Spleen (tissue), 11 donors: ENCODE results near the gene TBC1D8. TPM values are rescaled to one million over a fixed set of nuclear protein-coding genes. Genes with fewer than 3 reads are reported as not detected.

ENCODE experiments used
- DNase-seq: peaks from one replicate; pipeline ENCODE4 v3.0.0-alpha.2; 2020
- H3K27ac ChIP-seq, 8 donors: fragments of 200-600 bp; sonication (generic) in 7 of 8; 1 replicate in 4 of 8; 2 replicates in 4 of 8; pipeline versions ENCODE4 v1.5.0 to v1.8.0; 2016 to 2021; ENCODE audit warnings: inconsistent platforms in 4 of 8, mild to moderate bottlenecking in 4 of 8, moderate library complexity in 1 of 8
- H3K27me3 ChIP-seq, 7 donors: fragments of 200-600 bp; sonication (generic) in 6 of 7; replicated peaks in 1 of 7; 1 replicate in 4 of 7; 2 replicates in 3 of 7; pipeline versions ENCODE4 v1.5.0 to v1.8.0; 2016 to 2021; ENCODE audit warnings: inconsistent platforms in 3 of 7, mild to moderate bottlenecking in 1 of 7
- H3K36me3 ChIP-seq, 6 donors: fragments of 200-600 bp; sonication (generic) in 5 of 6; 1 replicate in 4 of 6; 2 replicates in 2 of 6; pipeline versions ENCODE4 v1.5.0 to v1.8.0; 2016 to 2021; ENCODE audit warnings: inconsistent platforms in 2 of 6
- H3K4me1 ChIP-seq, 6 donors: fragments of 200-600 bp; sonication (generic) in 5 of 6; 1 replicate in 3 of 6; 2 replicates in 3 of 6; pipeline versions ENCODE4 v1.5.0 to v1.8.0; 2016 to 2021; ENCODE audit warnings: inconsistent platforms in 3 of 6
- H3K4me3 ChIP-seq, 8 donors: fragments of 200-600 bp; sonication (generic) in 7 of 8; 1 replicate in 4 of 8; 2 replicates in 4 of 8; pipeline versions ENCODE4 v1.5.0 to v1.8.0; 2016 to 2021; ENCODE audit warnings: inconsistent platforms in 4 of 8, mild to moderate bottlenecking in 4 of 8, moderate library complexity in 2 of 8
- H3K9me3 ChIP-seq, 8 donors: fragments of 200-600 bp; sonication (generic) in 7 of 8; 1 replicate in 4 of 8; 2 replicates in 4 of 8; pipeline versions ENCODE4 v1.5.0 to v1.8.0; 2016 to 2021; ENCODE audit warnings: inconsistent platforms in 4 of 8
- POLR2A ChIP-seq, 3 donors: fragments of 450-650 bp; IDR thresholded peaks; one replicate each; pipeline ENCODE4 v1.5.1; 2017; ENCODE audit warnings: antibody characterized with exemption in 3 of 3, mild to moderate bottlenecking in 1 of 3
- POLR2AphosphoS5 ChIP-seq, 3 donors: sonication (generic); formaldehyde crosslinking; IDR thresholded peaks; one replicate each; pipeline ENCODE4 v1.5.1; 2017; ENCODE audit warnings: antibody characterized with exemption in 3 of 3
- WGBS, 5 donors: extraction: QIAGEN DNeasy Blood & Tissue Kit in 3 of 5; methylation state at CpG; one replicate each; pipeline versions ENCODE4 v1.1.5 to v1.1.7; 2013 to 2018; 5-methylcytosine and 5-hydroxymethylcytosine counted together
- intact Hi-C: fragments of 100-400 bp; cut with DNase I; formaldehyde crosslinking; loops from one replicate; pipeline ENCODE4 v1.15.0; 2023; ENCODE audit warnings: low total_unique reads
- polyA plus RNA-seq, 3 donors: library from polyadenylated mRNA; stranded (reverse); fragments of 200-250 nt; gene quantifications; one replicate each; pipeline ENCODE4 v1.2.1, GENCODE V29; 2013
- total RNA-seq, 7 donors: library from RNA; depleted of rRNA in 3 of 7; stranded (reverse); fragments of >200 nt in 3 of 7; fragmentation: NEBNext Ultra II Directional in 4 of 7; extraction: Animal tissue kit (Norgen Biotek cat#: 25700) in 4 of 7; gene quantifications; one replicate each; pipeline versions ENCODE4 v1.1.0 to v1.2.1, GENCODE V29; 2016 to 2021
- TF ChIP-seq, protein P1 (sequence below), 11 experiments: fragments of 200-600 bp in 7 of 11; fragments of 450-650 bp in 4 of 11; sonication (generic) in 4 of 11; IDR thresholded peaks in 8 of 11; conservative IDR thresholded peaks in 3 of 11; 1 replicate in 7 of 11; 2 replicates in 4 of 11; pipeline versions ENCODE4 v1.4.0 to v1.8.0; 2016 to 2021; ENCODE audit warnings: antibody characterized with exemption in 11 of 11, inconsistent platforms in 4 of 11, mild to moderate bottlenecking in 1 of 11
- donor health status: healthy with polysubstance abuse.
- donor health status: DM: no; HTN: no; CAD: no; lungs with moderate emphysema.
- donor health status: DM: no; HTN: no; CAD: no.
- donor health status: Bipolar disorder and iron deficiency.
- donor health status: healthy.
- donor health status: DM: no; HTN: no; CAD: no.
- donor health status: DM: yes; HTN: yes; CAD: no.

The TBC1D8 gene
- total and polyA plus RNA-seq, 10 donors, result 7.2 to 104 (median 40.5) TPM

DNA sequence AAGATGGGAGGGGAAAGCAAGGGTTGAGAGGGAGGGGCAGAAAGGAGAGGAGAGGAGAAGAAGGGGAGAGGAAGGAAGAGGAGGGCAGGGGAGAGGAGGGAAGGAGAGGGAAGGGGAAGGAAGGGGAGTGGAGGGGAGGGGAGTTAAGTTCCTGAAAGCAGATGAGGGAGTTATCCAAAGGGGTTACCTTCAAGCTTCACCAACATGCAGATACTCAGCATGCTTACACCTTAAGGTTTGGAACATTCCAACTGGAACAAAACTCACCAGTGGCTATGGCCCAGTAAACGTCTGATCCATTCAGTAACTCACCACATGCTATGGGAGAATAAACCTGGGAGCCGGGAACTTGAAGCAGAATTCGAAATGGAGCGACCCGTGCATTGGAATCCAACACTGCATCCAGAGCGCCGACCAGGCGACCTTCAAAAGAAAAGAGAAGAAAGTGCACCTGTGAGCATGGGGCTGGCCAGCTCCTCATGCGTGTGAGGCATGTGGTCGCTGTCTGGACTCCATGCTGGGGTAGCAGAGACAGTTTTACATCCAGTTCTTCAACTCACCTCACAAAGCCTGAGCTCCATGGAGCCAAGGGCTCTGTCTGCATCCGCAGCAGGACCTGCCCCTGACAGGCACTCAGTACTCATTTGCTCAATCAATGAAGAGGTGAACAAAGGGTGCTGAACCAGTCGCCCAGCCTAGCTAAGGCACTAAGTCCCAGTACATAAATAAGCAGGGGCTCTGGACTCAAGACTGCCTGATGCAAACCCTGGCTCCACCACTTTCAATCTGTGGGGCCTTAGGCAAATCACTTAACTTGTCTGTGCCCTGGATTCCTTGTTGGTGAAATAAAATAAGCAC is 61.0 kb downstream of the TBC1D8 start:
- H3K27me3 ChIP-seq, result no peaks in the 10 kb centered on the region
- no peak overlapping the region for H3K27ac ChIP-seq
- no peak overlapping the region for H3K4me3 ChIP-seq
- peaks cover 0 to 10% (median 5%) of the 10 kb centered on the region in 6 donors for H3K4me1 ChIP-seq
- TF ChIP-seq, protein P1, sequence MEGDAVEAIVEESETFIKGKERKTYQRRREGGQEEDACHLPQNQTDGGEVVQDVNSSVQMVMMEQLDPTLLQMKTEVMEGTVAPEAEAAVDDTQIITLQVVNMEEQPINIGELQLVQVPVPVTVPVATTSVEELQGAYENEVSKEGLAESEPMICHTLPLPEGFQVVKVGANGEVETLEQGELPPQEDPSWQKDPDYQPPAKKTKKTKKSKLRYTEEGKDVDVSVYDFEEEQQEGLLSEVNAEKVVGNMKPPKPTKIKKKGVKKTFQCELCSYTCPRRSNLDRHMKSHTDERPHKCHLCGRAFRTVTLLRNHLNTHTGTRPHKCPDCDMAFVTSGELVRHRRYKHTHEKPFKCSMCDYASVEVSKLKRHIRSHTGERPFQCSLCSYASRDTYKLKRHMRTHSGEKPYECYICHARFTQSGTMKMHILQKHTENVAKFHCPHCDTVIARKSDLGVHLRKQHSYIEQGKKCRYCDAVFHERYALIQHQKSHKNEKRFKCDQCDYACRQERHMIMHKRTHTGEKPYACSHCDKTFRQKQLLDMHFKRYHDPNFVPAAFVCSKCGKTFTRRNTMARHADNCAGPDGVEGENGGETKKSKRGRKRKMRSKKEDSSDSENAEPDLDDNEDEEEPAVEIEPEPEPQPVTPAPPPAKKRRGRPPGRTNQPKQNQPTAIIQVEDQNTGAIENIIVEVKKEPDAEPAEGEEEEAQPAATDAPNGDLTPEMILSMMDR (IDR thresholded peaks at IDR 0.05 in 8 of 11, conservative IDR thresholded peaks at IDR 0.05 in 3 of 11), result no peak
- TF ChIP-seq POLR2A (IDR thresholded peaks at IDR 0.05) (no peak), POLR2AphosphoS5 (IDR thresholded peaks at IDR 0.05) (no peak)
- WGBS, 5 donors, result 77 to 91% (median 86%) methylated on average over 12 of the region's 12 CpGs
- H3K36me3 ChIP-seq, result peaks cover 0 to 21% (median 0%) of the 10 kb centered on the region in 6 donors
- no peak for DNase-seq
- no peaks in the 10 kb centered on the region for H3K9me3 ChIP-seq
- intact Hi-C loops, result no loop called here

DNA sequence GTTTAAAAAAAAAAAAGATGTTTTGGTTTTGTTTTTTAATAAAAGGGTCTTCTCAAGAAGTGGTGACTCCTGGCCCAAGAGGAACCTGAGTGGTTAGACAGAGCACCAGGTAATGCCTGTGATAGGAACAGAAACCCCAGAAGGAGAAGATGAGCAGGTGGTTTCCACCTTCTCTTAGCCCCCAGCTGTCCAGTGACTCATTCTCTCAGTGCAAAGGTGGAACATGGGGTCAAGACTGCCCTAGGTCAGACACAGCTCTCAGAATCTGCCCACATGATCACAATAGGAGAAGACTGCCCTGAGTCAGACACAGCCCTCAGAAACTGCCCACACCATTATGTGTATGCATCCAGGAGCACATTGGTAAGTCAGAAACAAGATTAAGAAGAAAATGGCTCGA is 61.8 kb downstream of the TBC1D8 start:
- intact Hi-C loops, result no loop called here
- DNase-seq, result no peak

DNA sequence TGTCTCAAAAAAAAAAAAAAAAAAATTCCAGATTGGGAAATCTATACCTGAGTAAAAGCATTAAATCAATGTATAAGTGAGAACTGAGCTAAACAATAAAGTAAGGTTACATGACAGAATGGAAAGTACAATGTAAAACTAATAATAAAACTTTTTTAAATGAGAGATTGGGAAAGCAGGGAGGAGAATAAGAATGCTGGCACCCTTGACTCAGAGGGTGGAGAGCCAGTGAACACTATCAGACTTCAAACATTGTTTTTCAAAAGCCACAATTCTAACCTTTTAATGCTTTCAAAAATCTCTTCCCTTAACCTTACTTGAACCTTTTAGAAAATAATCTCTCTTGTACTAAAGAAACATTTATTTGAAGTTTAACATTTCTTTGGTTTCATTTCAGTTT is 63.5 kb downstream of the TBC1D8 start:
- intact Hi-C loops, result no loop called here
- no peaks in the 10 kb centered on the region for H3K27me3 ChIP-seq
- H3K9me3 ChIP-seq, result no peaks in the 10 kb centered on the region
- no peak for DNase-seq
- no peak overlapping the region for H3K27ac ChIP-seq
- TF ChIP-seq POLR2A (IDR thresholded peaks at IDR 0.05), result no peak
- TF ChIP-seq, protein P1 (IDR thresholded peaks at IDR 0.05 in 8 of 11, conservative IDR thresholded peaks at IDR 0.05 in 3 of 11), result no peak
- no peak for TF ChIP-seq POLR2AphosphoS5 (IDR thresholded peaks at IDR 0.05)
- H3K36me3 ChIP-seq, result peaks cover 0 to 38% (median 0%) of the 10 kb centered on the region in 6 donors
- H3K4me1 ChIP-seq, result peaks cover 0 to 10% (median 5%) of the 10 kb centered on the region in 6 donors
- no peak overlapping the region for H3K4me3 ChIP-seq

More for the DNA sequence above, 61.8 kb downstream of the TBC1D8 start:
- Histone ChIP-seq H3K27me3 (no peaks in the 10 kb centered on the region), H3K4me1 (peaks cover 0 to 10% (median 5%) of the 10 kb centered on the region in 6 donors), H3K9me3 (no peaks in the 10 kb centered on the region), H3K4me3 (no peak overlapping the region), H3K36me3 (peaks cover 0 to 29% (median 0%) of the 10 kb centered on the region in 6 donors), H3K27ac (no peak overlapping the region)
- TF ChIP-seq POLR2A (IDR thresholded peaks at IDR 0.05) (no peak), POLR2AphosphoS5 (IDR thresholded peaks at IDR 0.05) (no peak)
- TF ChIP-seq, protein P1 (IDR thresholded peaks at IDR 0.05 in 8 of 11, conservative IDR thresholded peaks at IDR 0.05 in 3 of 11), result no peak
- WGBS, 5 donors, result 80 to 97% (median 84%) methylated on average over 1 of the region's 1 CpG

DNA sequence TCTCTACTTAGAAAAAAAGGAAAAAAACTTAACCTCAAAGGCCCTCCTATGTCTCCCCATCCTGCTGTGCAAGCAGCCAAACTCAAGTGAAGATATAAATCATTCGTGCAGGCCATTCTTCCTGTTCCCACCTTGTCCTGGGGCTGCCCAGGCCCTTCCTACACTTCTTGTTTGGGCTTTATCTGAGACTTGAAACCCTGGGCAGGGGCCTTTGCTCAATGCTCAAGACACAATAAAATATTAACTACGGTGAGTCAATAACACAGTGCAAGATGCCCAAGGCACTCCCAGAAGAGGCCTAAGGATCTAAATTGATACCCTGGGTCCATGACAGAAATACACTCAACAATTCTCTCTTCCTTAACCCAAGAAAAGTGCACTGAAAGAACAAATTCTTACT is 67.6 kb downstream of the TBC1D8 start:
- H3K9me3 ChIP-seq, result no peaks in the 10 kb centered on the region
- WGBS, 5 donors, result 50 to 90% (median 88%) methylated on average over 2 of the region's 2 CpGs
- intact Hi-C loops, result no loop called here
- peaks cover 0 to 40% (median 0%) of the 10 kb centered on the region in 6 donors for H3K36me3 ChIP-seq
- DNase-seq, result no peak
- H3K4me3 ChIP-seq, result no peak overlapping the region
- TF ChIP-seq, protein P1 (IDR thresholded peaks at IDR 0.05 in 8 of 11, conservative IDR thresholded peaks at IDR 0.05 in 3 of 11), result no peak
- no peak for TF ChIP-seq POLR2AphosphoS5 (IDR thresholded peaks at IDR 0.05)
- TF ChIP-seq POLR2A (IDR thresholded peaks at IDR 0.05), result no peak
- H3K27me3 ChIP-seq, result no peaks in the 10 kb centered on the region
- no peaks in the 10 kb centered on the region for H3K4me1 ChIP-seq
- no peak overlapping the region for H3K27ac ChIP-seq
